Progenitor cell of endocrine pancreas (in vitro differentiated cells): ENCODE measurements around the gene MPRIP. TPM values are rescaled to one million over a fixed set of nuclear protein-coding genes. Genes with fewer than 3 reads are reported as not detected.

ENCODE experiments used
- DNase-seq: peaks from one replicate; pipeline ENCODE4 v3.0.0; 2021; ENCODE audit warnings: low spot score; ENCODE audit not compliant: unreplicated experiment
- H3K27ac Mint-ChIP-seq: 2 replicates; pipeline ENCODE4 v1.8.0; 2021; ENCODE audit warnings: mild to moderate bottlenecking, moderate library complexity, mixed read lengths
- H3K27me3 Mint-ChIP-seq: 2 replicates; pipeline ENCODE4 v1.8.0; 2021; ENCODE audit warnings: mixed read lengths
- H3K36me3 Mint-ChIP-seq: 2 replicates; pipeline ENCODE4 v1.8.0; 2022; ENCODE audit warnings: mixed read lengths; ENCODE audit not compliant: insufficient read depth
- H3K4me1 Mint-ChIP-seq: 2 replicates; pipeline ENCODE4 v1.8.0; 2021; ENCODE audit warnings: low read depth, mixed read lengths
- H3K4me3 Mint-ChIP-seq: 2 replicates; pipeline ENCODE4 v1.8.0; 2021; ENCODE audit warnings: low read depth, mild to moderate bottlenecking, moderate library complexity, mixed read lengths
- H3K9me3 Mint-ChIP-seq: 2 replicates; pipeline ENCODE4 v1.8.0; 2021; ENCODE audit warnings: low read depth, mixed read lengths
- total RNA-seq: library from RNA; stranded (reverse); gene quantifications from 2 replicates; pipeline ENCODE4 v1.2.1, GENCODE V29; 2021
- TF ChIP-seq, protein P1 (sequence below): fragments of 200-600 bp; sonication (generic); IDR thresholded peaks from one replicate; pipeline ENCODE4 v1.5.0; 2021; ENCODE audit warnings: antibody characterized with exemption, mild to moderate bottlenecking; ENCODE audit not compliant: unreplicated experiment

The MPRIP gene
- total RNA-seq, 1 donor from 2014 or later = 195 TPM

DNA sequence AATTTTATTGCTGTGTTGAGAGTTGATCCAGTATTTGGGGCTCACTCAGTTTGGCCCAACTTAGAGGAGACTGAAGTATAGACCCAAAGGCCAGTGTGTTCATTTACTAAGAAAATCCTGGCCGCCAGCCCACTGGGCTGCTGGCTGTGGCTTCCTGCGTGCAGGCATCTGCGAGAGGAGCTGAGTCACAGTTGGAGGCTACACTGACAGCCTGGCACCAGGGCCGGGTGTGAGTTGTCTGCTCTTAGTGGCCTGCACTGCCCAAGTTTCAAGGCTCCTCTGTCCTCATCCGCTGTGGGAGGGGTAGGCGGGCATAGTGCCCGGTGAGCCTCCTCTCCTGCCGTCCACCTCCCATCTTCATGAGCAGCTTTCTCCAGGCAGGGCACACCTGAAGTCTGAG, 109.7 kb downstream of the MPRIP start:
- H3K27ac Mint-ChIP-seq = no peak overlapping the region
- no peak overlapping the region for H3K4me3 Mint-ChIP-seq
- H3K4me1 Mint-ChIP-seq = no peaks in the 10 kb centered on the region
- no peaks in the 10 kb centered on the region for H3K9me3 Mint-ChIP-seq
- peaks cover 12% of the 10 kb centered on the region for H3K36me3 Mint-ChIP-seq
- H3K27me3 Mint-ChIP-seq = no peaks in the 10 kb centered on the region
- TF ChIP-seq, protein P1, sequence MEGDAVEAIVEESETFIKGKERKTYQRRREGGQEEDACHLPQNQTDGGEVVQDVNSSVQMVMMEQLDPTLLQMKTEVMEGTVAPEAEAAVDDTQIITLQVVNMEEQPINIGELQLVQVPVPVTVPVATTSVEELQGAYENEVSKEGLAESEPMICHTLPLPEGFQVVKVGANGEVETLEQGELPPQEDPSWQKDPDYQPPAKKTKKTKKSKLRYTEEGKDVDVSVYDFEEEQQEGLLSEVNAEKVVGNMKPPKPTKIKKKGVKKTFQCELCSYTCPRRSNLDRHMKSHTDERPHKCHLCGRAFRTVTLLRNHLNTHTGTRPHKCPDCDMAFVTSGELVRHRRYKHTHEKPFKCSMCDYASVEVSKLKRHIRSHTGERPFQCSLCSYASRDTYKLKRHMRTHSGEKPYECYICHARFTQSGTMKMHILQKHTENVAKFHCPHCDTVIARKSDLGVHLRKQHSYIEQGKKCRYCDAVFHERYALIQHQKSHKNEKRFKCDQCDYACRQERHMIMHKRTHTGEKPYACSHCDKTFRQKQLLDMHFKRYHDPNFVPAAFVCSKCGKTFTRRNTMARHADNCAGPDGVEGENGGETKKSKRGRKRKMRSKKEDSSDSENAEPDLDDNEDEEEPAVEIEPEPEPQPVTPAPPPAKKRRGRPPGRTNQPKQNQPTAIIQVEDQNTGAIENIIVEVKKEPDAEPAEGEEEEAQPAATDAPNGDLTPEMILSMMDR = no peak
- DNase-seq = no peak

DNA sequence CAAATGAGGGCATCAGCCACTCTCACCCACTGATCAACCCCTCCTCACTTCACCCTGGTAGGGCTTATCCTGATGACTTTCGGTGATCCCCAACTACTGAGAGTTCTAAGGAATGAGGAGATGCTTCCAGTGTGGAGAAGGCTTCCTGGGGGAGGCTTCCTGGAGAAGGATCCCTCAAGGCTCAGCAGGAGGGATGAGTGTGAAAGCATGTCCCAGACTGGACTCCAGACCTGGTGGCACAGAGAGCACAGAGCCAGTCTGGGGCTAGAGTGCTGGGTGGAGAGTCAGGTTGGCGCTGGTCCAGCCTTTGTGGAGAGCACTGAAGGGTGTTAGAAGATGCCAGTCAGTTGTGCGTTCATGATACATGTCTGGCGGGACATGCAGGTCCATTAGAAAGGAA, 110.1 kb downstream of the MPRIP start:
- no peak for DNase-seq
- no peak overlapping the region for H3K27ac Mint-ChIP-seq
- H3K27me3 Mint-ChIP-seq = no peaks in the 10 kb centered on the region
- H3K4me3 Mint-ChIP-seq = no peak overlapping the region
- TF ChIP-seq, protein P1 = no peak
- no peaks in the 10 kb centered on the region for H3K9me3 Mint-ChIP-seq
- no peaks in the 10 kb centered on the region for H3K4me1 Mint-ChIP-seq
- peaks cover 10% of the 10 kb centered on the region for H3K36me3 Mint-ChIP-seq

DNA sequence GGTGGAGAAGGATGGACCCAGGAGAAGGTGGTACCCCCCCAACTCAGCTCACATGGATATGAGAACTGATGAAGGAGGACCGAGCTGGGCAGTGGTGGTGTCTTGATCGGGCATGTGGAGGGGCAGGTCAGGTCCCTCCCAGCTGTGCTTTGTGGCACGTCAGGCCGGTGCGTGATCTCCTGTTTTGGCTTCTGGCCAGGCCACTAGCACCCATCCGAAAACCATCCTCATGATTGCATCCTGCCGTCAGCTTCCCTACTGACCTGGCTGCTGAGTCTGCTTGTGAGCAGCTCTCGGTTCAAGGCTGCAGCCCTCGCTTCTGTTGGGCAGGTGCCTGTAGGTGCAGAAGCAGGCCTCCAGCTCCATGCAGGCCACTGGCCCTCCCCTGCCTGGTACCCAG, 110.8 kb downstream of the MPRIP start:
- Mint-ChIP-seq H3K27ac (no peak overlapping the region), H3K27me3 (no peaks in the 10 kb centered on the region), H3K4me1 (no peaks in the 10 kb centered on the region), H3K4me3 (no peak overlapping the region), H3K36me3 (peaks cover 10% of the 10 kb centered on the region), H3K9me3 (no peaks in the 10 kb centered on the region)
- TF ChIP-seq, protein P1 = no peak
- no peak for DNase-seq

DNA sequence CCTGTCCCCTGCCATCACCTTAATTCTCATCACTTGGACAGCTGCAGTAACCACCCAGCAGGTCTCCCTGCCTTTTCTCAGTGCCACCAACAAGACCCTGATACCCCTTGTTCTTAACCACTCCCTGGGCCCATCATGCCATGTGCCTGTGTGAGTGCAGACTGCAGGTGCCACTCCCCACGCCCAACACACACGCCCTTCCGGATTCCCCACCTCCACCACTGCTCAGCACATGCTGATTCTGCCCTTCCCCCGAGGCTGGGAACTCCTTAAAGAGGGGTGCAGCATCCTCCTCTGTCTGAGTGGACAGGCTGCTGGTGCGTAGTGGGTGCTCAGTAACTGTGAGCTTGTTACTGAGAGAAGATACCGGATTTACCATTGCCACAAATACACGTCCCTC, 111.5 kb downstream of the MPRIP start:
- DNase-seq = no peak
- no peak overlapping the region for H3K27ac Mint-ChIP-seq
- no peaks in the 10 kb centered on the region for H3K9me3 Mint-ChIP-seq
- H3K4me1 Mint-ChIP-seq = no peaks in the 10 kb centered on the region
- no peaks in the 10 kb centered on the region for H3K27me3 Mint-ChIP-seq
- peaks cover 10% of the 10 kb centered on the region for H3K36me3 Mint-ChIP-seq
- TF ChIP-seq, protein P1 = no peak
- H3K4me3 Mint-ChIP-seq = no peak overlapping the region

DNA sequence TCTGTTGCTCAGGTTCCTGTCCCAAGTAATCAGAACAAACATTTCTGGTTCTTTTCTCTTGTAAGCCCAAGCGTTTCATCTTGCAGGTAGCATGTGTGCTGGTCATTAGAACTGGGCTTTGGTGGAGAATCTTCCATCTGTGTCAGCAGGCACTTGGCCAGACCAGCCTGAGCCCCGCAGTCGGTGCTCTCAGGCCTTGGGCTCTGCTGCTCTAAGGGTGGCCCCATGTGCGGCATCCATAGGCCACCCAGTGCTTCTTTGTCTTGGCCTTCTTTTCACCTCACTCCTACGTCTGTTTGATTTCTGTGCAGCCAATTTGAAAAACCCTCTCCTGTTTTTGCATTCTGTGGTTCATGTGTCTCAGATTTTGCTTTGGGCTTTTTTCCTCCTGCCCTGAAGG, 112.3 kb downstream of the MPRIP start:
- H3K4me1 Mint-ChIP-seq = no peaks in the 10 kb centered on the region
- H3K36me3 Mint-ChIP-seq = peaks cover 10% of the 10 kb centered on the region
- no peak overlapping the region for H3K27ac Mint-ChIP-seq
- H3K9me3 Mint-ChIP-seq = no peaks in the 10 kb centered on the region
- no peaks in the 10 kb centered on the region for H3K27me3 Mint-ChIP-seq
- H3K4me3 Mint-ChIP-seq = no peak overlapping the region
- TF ChIP-seq, protein P1 = no peak
- DNase-seq = no peak
